Smooth muscle cell (in vitro differentiated cells): ENCODE results near the gene GRAMD1B. TPM values are rescaled to one million over a fixed set of nuclear protein-coding genes. Genes with fewer than 3 reads are reported as not detected.

Source experiments
- DNase-seq: peaks from one replicate; lab custom pipeline; 2025; ENCODE audit not compliant: unreplicated experiment; lab: John Stamatoyannopoulos, UW
- H2AFZ ChIP-seq: fragments of 200-600 bp; sonication (generic); 2 replicates; pipeline ENCODE4 v1.6.0; 2016; ENCODE audit warnings: antibody characterized with exemption, low read depth, mild to moderate bottlenecking
- H3F3A ChIP-seq: fragments of 200-600 bp; sonication (generic); 2 replicates; pipeline ENCODE4 v1.6.0; 2017; ENCODE audit warnings: antibody characterized with exemption, low read depth
- H3K27ac ChIP-seq: fragments of 200-600 bp; sonication (generic); 2 replicates; pipeline ENCODE4 v1.5.1; 2016; ENCODE audit warnings: low read depth, mild to moderate bottlenecking
- H3K27me3 ChIP-seq: fragments of 200-600 bp; sonication (generic); 2 replicates; pipeline ENCODE4 v1.6.1; 2016; ENCODE audit warnings: low read depth, mild to moderate bottlenecking
- H3K36me3 ChIP-seq: fragments of 200-600 bp; sonication (generic); 2 replicates; pipeline ENCODE4 v1.5.1; 2016; ENCODE audit warnings: low read depth
- H3K4me1 ChIP-seq: fragments of 200-600 bp; sonication (generic); 2 replicates; pipeline ENCODE4 v1.5.1; 2016; ENCODE audit warnings: low read depth
- H3K4me2 ChIP-seq: fragments of 200-600 bp; sonication (generic); 2 replicates; pipeline ENCODE4 v1.6.0; 2016; ENCODE audit warnings: mild to moderate bottlenecking
- H3K4me3 ChIP-seq: fragments of 200-600 bp; sonication (generic); 2 replicates; pipeline ENCODE4 v1.5.1; 2016; ENCODE audit warnings: mild to moderate bottlenecking
- H3K79me2 ChIP-seq: fragments of 200-600 bp; sonication (generic); 2 replicates; pipeline ENCODE4 v1.6.0; 2016; ENCODE audit warnings: low read depth, mild to moderate bottlenecking
- H3K9ac ChIP-seq: fragments of 200-600 bp; sonication (generic); 2 replicates; pipeline ENCODE4 v1.6.0; 2016; ENCODE audit warnings: low read depth
- H3K9me3 ChIP-seq: fragments of 200-600 bp; sonication (generic); replicated peaks from 2 replicates; pipeline ENCODE4 v1.5.1; 2016; ENCODE audit warnings: low read depth
- H4K20me1 ChIP-seq: fragments of 200-600 bp; sonication (generic); 2 replicates; pipeline ENCODE4 v1.6.0; 2016; ENCODE audit warnings: low read depth
- CTCF ChIP-seq: fragments of 200-600 bp; sonication (generic); IDR thresholded peaks from 2 replicates; pipeline ENCODE4 v1.5.1; 2017; ENCODE audit warnings: borderline replicate concordance, mild to moderate bottlenecking, antibody characterized with exemption; ENCODE audit not compliant: insufficient read depth, poor library complexity, severe bottlenecking
- WGBS: methylation state at CpG from one replicate; pipeline ENCODE4 v1.1.7; 2016; ENCODE audit warnings: low lambda C conversion rate; 5-methylcytosine and 5-hydroxymethylcytosine counted together
- polyA plus RNA-seq: library from polyadenylated mRNA; unstranded; fragments of >200 nt; fragmentation: Nextera tagmentation; extraction: Ambion mirVana; gene quantifications from 2 replicates; pipeline ENCODE4 v1.2.1, GENCODE V29; 2016
- total RNA-seq: library from RNA; depleted of rRNA; stranded (reverse); fragments of >200 nt; gene quantifications from 2 replicates; pipeline ENCODE4 v1.2.3, GENCODE V29; 2014

The GRAMD1B gene
- total and polyA plus RNA-seq, 2 experiments from 2014 or later = 2.4 to 3.4 TPM

DNA sequence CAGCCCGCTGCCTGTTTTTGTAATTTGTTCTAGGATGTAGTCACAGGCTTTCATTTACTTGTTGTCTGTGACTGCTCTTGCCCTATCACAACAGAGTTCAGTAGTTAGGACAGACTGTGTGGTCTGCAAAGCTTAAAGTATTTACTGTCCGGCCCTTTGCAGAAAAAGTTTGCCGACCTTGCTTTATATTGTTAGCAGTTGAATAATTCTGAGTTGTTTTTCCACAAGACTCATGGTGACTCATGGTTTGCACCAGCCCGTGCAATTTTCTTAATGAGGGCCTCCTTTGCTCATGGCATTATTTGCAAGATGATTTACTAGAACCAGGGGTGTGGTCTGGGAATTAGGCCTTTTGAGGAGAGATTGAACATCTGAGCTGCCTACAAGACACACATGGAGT, 113.7 kb downstream of the GRAMD1B start:
- Histone ChIP-seq H2AFZ (no peak overlapping the region), H3K79me2 (no peaks in the 10 kb centered on the region), H3K36me3 (no peaks in the 10 kb centered on the region), H3K27ac (peak overlapping the region; percentile 60), H3K4me2 (peak overlapping the region; percentile 56), H4K20me1 (no peaks in the 10 kb centered on the region), H3K4me1 (peaks cover 21% of the 10 kb centered on the region), H3K9ac (no peak overlapping the region), H3K27me3 (no peaks in the 10 kb centered on the region), H3K4me3 (no peak overlapping the region), H3K9me3 (no peaks in the 10 kb centered on the region), H3F3A (no peaks in the 10 kb centered on the region)
- 9% methylated on average over 4 of the region's 4 CpGs for WGBS
- no peak for TF ChIP-seq CTCF
- no peak for DNase-seq

DNA sequence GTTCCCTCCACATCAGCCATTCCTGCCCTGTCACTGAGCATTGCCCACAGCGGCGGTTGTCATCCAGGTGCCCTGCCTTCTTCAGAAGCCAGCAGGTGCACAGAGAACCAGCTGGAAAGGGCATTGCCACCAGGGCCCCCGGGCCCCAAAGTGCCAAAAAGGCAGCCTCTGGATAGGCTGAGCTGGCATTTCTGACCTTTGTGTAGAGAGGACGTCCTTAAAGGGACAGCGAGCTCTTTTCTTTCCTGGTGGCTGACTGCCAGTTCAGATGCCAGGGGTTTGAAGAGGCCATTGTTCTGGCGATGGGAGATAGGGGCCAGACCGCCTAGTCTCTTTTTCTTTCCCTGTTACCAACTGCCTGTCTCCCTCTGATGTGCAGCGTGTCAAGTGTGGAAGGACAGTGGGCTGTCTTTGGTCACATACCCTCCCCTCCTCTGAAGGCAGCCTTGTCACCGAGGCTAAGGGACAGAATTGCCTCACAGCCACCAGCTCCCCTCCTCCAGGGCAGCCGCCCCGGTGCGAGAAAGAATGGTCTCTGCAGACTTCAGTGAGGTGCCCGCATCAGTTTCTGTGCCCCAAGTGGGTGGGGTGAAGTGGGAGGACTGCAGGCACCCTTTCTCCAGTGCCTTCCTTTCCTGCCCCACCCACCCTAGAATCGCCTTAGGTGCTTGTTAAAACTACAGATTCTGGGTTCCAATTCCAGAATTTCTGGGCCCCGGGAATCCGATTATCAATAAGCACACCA, 114.7 kb downstream of the GRAMD1B start:
- Histone ChIP-seq H3F3A (no peaks in the 10 kb centered on the region), H4K20me1 (no peaks in the 10 kb centered on the region), H3K27ac (no peak overlapping the region), H3K36me3 (no peaks in the 10 kb centered on the region), H3K9me3 (no peaks in the 10 kb centered on the region), H3K4me1 (peaks cover 23% of the 10 kb centered on the region), H3K27me3 (no peaks in the 10 kb centered on the region), H2AFZ (no peak overlapping the region), H3K79me2 (no peaks in the 10 kb centered on the region), H3K4me2 (no peak overlapping the region), H3K9ac (no peak overlapping the region), H3K4me3 (no peak overlapping the region)
- no peak for TF ChIP-seq CTCF
- DNase-seq = no peak
- 89% methylated on average over 16 of the region's 16 CpGs for WGBS

GRCh38 chr11:123545726-123546270, 115.7 kb downstream of the GRAMD1B start:
- WGBS = 58% methylated on average over 4 of the region's 4 CpGs
- Histone ChIP-seq H3K36me3 (no peaks in the 10 kb centered on the region), H2AFZ (no peak overlapping the region), H3K4me1 (peaks cover 32% of the 10 kb centered on the region), H3K4me2 (no peak overlapping the region), H3K27ac (no peak overlapping the region), H3K27me3 (no peaks in the 10 kb centered on the region), H4K20me1 (no peaks in the 10 kb centered on the region), H3K9ac (no peak overlapping the region), H3K9me3 (no peaks in the 10 kb centered on the region), H3K79me2 (no peaks in the 10 kb centered on the region), H3F3A (no peaks in the 10 kb centered on the region), H3K4me3 (no peak overlapping the region)
- no peak for DNase-seq
- no peak for TF ChIP-seq CTCF

DNA sequence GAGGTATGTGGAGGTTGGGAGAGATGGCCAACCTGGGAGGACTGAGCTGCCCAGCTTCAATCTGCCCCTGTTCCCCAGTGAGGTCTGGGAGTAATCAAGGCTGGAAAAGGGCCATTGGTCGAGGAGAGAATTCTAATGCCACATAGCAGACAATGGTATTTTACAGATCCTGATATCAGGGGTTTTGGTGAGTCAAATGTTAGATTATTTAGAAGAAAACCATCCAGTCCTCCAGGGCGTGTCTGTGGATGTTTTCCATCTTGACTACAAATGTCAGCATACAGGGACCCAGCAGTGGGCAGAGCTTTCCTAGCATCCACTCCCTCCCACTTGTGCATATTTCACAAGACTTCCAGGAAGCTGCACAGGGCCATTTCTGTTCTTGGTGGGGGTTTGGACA, 116.4 kb downstream of the GRAMD1B start:
- peaks cover 32% of the 10 kb centered on the region for H3K4me1 ChIP-seq

More for the DNA sequence above, 116.4 kb downstream of the GRAMD1B start:
- H3K27me3 ChIP-seq = no peaks in the 10 kb centered on the region
- H3K27ac ChIP-seq = no peak overlapping the region
- H3K9ac ChIP-seq = no peak overlapping the region
- no peak for TF ChIP-seq CTCF
- H3F3A ChIP-seq = no peaks in the 10 kb centered on the region
- H3K9me3 ChIP-seq = no peaks in the 10 kb centered on the region
- no peak overlapping the region for H3K4me3 ChIP-seq
- WGBS = 32% methylated on average over 2 of the region's 2 CpGs
- no peaks in the 10 kb centered on the region for H3K36me3 ChIP-seq
- H3K79me2 ChIP-seq = no peaks in the 10 kb centered on the region
- no peak overlapping the region for H3K4me2 ChIP-seq
- no peak overlapping the region for H2AFZ ChIP-seq
- DNase-seq = no peak
- no peaks in the 10 kb centered on the region for H4K20me1 ChIP-seq
